IPS-11a (cell line): ENCODE results near the gene LRRC45.
A peak's percentile ranks its signal among the peaks of the same experiment; 100 is the strongest.

Source experiments
- H3K4me3 ChIP-seq: one replicate; pipeline ENCODE4 v1.5.1; 2013; ENCODE audit warnings: low read depth, low read length, control low read depth

LRRC45 gene

GRCh38 chr17:82060614-82061013 is 37.5 kb downstream of the LRRC45 start:
- no peak overlapping the region for H3K4me3 ChIP-seq

- no peak overlapping the region for H3K4me3 ChIP-seq
Measured at GRCh38 chr17:82061047-82061925, 38.2 kb downstream of the LRRC45 start.

- no peak overlapping the region for H3K4me3 ChIP-seq
Measured at GRCh38 chr17:82062076-82062983, 39.2 kb downstream of the LRRC45 start.

GRCh38 chr17:82062984-82063368 is 39.9 kb downstream of the LRRC45 start:
- H3K4me3 ChIP-seq = no peak overlapping the region

- no peak overlapping the region for H3K4me3 ChIP-seq
Measured at GRCh38 chr17:82063424-82064415, 40.6 kb downstream of the LRRC45 start.

GRCh38 chr17:82064433-82065192 is 41.5 kb downstream of the LRRC45 start:
- H3K4me3 ChIP-seq = peak overlapping the region; percentile 72

GRCh38 chr17:82065193-82065637 is 42.1 kb downstream of the LRRC45 start:
- peak overlapping the region; percentile 72 for H3K4me3 ChIP-seq

GRCh38 chr17:82065638-82066303 is 42.7 kb downstream of the LRRC45 start, which contains the start of gene DUS1L:
Gene DUS1L, minus strand, starts transcription at chr17:82065804. Its CDS starts 745 bp downstream, at chr17:82065059.
- H3K4me3 ChIP-seq = peak within 1 kb of the TSS; percentile 72

GRCh38 chr17:82070611-82071010 is 47.5 kb downstream of the LRRC45 start:
- H3K4me3 ChIP-seq = no peak overlapping the region

- no peak overlapping the region for H3K4me3 ChIP-seq
Measured at GRCh38 chr17:82072827-82073226, 49.7 kb downstream of the LRRC45 start.

- no peak overlapping the region for H3K4me3 ChIP-seq
Measured at GRCh38 chr17:82073446-82073845, 50.3 kb downstream of the LRRC45 start.

GRCh38 chr17:82076018-82076784 is 53.1 kb downstream of the LRRC45 start:
- no peak overlapping the region for H3K4me3 ChIP-seq

- no peak overlapping the region for H3K4me3 ChIP-seq
Measured at GRCh38 chr17:82076785-82077591, 53.9 kb downstream of the LRRC45 start.

GRCh38 chr17:82077617-82078358 is 54.7 kb downstream of the LRRC45 start:
- no peak overlapping the region for H3K4me3 ChIP-seq

GRCh38 chr17:82078433-82078832 is 55.3 kb downstream of the LRRC45 start:
- no peak overlapping the region for H3K4me3 ChIP-seq

- H3K4me3 ChIP-seq = no peak overlapping the region
Measured at GRCh38 chr17:82079001-82079677, 56.0 kb downstream of the LRRC45 start.
